HG03139 (cell line): ENCODE results near the gene CSN2.

Source experiments
- ATAC-seq: cut with Tn5 transposase; IDR thresholded peaks from one replicate; pipeline ENCODE4 v1.9.1; 2021; ENCODE audit not compliant: unreplicated experiment

The CSN2 gene

DNA sequence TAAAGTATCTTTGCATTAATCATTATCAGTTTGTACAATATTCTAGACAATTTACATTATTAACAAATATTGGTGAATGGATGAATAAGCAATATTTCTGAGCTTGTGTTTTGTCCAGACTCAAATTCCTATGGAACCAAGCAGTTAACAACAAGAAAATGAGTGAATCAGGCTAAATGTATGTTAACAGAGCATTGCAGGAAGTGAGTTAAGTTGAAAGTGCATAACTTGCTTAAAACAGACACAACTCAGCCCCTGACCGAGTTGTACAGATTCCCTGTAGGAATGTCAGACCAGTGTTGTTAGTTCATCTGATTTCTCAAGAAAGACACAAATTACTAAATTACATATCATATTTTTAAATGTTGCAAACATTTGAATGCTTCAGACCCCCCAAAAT, 58.4 kb downstream of the CSN2 start:
- ATAC-seq, result no peak
